Measurements from ENCODE around the gene MYO7A. TPM values are rescaled to one million over a fixed set of nuclear protein-coding genes. Genes with fewer than 3 reads are reported as not detected.

Gene MYO7A
- total RNA-seq, 2 donors from 2014 or later = 1.4 to 5.0 TPM

- no peaks in the 10 kb centered on the region for H3K27me3 ChIP-seq
- no peaks in the 10 kb centered on the region for H3K9me3 ChIP-seq
- peak; percentile 43 for DNase-seq (ENCODE audit: low spot score)
- no peak overlapping the region for H3K27ac ChIP-seq
- no peak for TF ChIP-seq CTCF (IDR thresholded peaks at IDR 0.05)
- no peaks in the 10 kb centered on the region for H3K36me3 ChIP-seq
- no peaks in the 10 kb centered on the region for H3K4me1 ChIP-seq
- H3K4me3 ChIP-seq = no peak overlapping the region
Measured at GRCh38 chr11:77214557-77214956, 86.5 kb downstream of the MYO7A start.

GRCh38 chr11:77215106-77215505, 87.1 kb downstream of the MYO7A start:
- Histone ChIP-seq H3K27me3 (no peaks in the 10 kb centered on the region), H3K4me3 (no peak overlapping the region), H3K36me3 (no peaks in the 10 kb centered on the region), H3K9me3 (no peaks in the 10 kb centered on the region), H3K27ac (no peak overlapping the region), H3K4me1 (no peaks in the 10 kb centered on the region)
- DNase-seq (ENCODE audit: low spot score) = no peak
- TF ChIP-seq CTCF (IDR thresholded peaks at IDR 0.05) = no peak

GRCh38 chr11:77217156-77217555, 89.1 kb downstream of the MYO7A start:
- Histone ChIP-seq H3K27ac (no peak overlapping the region), H3K36me3 (no peaks in the 10 kb centered on the region), H3K9me3 (no peaks in the 10 kb centered on the region), H3K4me3 (no peak overlapping the region), H3K27me3 (no peaks in the 10 kb centered on the region), H3K4me1 (no peaks in the 10 kb centered on the region)
- TF ChIP-seq CTCF (IDR thresholded peaks at IDR 0.05) = no peak
- no peak for DNase-seq (ENCODE audit: low spot score)

GRCh38 chr11:77223797-77224196, 95.8 kb downstream of the MYO7A start:
- no peak for TF ChIP-seq CTCF (IDR thresholded peaks at IDR 0.05)
- no peaks in the 10 kb centered on the region for H3K27me3 ChIP-seq
- no peak overlapping the region for H3K27ac ChIP-seq
- no peak for DNase-seq (ENCODE audit: low spot score)
- no peaks in the 10 kb centered on the region for H3K9me3 ChIP-seq
- no peaks in the 10 kb centered on the region for H3K4me1 ChIP-seq
- H3K36me3 ChIP-seq = no peaks in the 10 kb centered on the region
- no peak overlapping the region for H3K4me3 ChIP-seq

GRCh38 chr11:77230878-77231605, 103.0 kb downstream of the MYO7A start:
- H3K9me3 ChIP-seq = no peaks in the 10 kb centered on the region
- H3K27me3 ChIP-seq = no peaks in the 10 kb centered on the region
- no peak for DNase-seq (ENCODE audit: low spot score)
- no peak overlapping the region for H3K27ac ChIP-seq
- H3K4me3 ChIP-seq = no peak overlapping the region
- no peak for TF ChIP-seq CTCF (IDR thresholded peaks at IDR 0.05)
- no peaks in the 10 kb centered on the region for H3K36me3 ChIP-seq
- H3K4me1 ChIP-seq = no peaks in the 10 kb centered on the region

- Histone ChIP-seq H3K27me3 (no peaks in the 10 kb centered on the region), H3K4me1 (no peaks in the 10 kb centered on the region), H3K36me3 (no peaks in the 10 kb centered on the region), H3K27ac (no peak overlapping the region), H3K4me3 (no peak overlapping the region), H3K9me3 (no peaks in the 10 kb centered on the region)
- no peak for TF ChIP-seq CTCF (IDR thresholded peaks at IDR 0.05)
- no peak for DNase-seq (ENCODE audit: low spot score)
Measured at GRCh38 chr11:77231800-77232199, 103.8 kb downstream of the MYO7A start.

Measured in right atrium auricular region (tissue), 2 donors.